HG02610 (cell line): ENCODE results near the gene LAMA1.

Experiments
- ATAC-seq: cut with Tn5 transposase; IDR thresholded peaks from one replicate; pipeline ENCODE4 v1.9.1; 2021; ENCODE audit warnings: mild to moderate bottlenecking, moderate library complexity; ENCODE audit not compliant: unreplicated experiment

Gene LAMA1

DNA sequence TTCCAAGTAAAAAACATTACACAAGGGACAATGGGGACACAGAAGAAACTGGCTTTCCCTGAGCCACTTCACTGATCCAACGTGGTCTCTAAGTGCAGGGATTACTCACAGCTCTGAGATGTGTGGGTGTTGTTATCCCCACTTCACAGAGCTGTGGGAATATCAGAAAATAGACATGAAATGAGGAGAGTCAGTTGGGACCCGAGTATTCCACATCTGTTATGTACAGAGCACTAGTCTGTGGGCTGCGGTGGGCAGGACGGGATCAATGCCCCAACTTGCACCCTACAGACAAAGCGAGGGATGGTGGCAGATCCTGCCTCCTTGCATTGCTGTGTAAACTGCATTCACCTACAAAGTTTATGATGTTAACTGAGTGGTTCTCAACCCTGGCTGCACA lies 11.7 kb downstream of the LAMA1 start:
- no peak for ATAC-seq

DNA sequence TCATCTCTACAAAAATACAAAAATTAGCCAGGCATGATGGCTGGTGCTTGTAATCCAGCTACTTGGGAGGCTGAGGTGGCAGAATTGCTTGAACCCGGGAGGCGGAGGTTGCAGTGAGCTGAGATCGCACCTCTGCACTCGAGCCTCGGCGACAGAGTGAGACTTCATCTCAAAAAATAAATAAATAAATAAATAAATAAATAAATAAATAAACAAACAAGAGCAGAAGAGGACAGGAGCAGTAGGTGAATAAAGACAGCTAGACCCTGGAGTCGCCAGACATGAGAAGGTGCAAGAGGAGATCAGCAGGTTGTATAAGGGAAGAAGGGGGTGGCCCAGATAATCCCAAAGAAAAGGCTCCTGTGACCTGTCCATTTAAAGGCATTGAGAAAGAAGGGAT lies 12.3 kb downstream of the LAMA1 start:
- ATAC-seq: no peak

DNA sequence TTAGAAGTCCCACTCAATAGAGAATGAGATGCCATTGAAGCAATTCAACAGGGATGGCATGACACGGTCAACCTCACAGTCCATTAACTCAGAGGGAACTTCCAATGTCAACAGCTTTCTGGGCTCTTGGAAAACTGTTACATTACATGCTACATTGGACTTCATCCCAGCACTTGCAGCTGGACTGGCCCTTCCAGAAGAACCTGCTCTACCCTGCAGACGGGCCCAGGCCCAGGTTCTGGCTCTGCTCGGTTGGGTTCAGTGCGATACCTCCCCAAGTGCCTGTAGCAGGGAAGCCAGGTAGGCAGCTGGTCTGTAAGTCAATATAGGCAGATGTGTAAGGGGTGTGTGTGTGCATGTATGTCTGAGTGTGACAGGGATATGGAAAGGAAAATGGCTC lies 12.9 kb downstream of the LAMA1 start:
- ATAC-seq: no peak

DNA sequence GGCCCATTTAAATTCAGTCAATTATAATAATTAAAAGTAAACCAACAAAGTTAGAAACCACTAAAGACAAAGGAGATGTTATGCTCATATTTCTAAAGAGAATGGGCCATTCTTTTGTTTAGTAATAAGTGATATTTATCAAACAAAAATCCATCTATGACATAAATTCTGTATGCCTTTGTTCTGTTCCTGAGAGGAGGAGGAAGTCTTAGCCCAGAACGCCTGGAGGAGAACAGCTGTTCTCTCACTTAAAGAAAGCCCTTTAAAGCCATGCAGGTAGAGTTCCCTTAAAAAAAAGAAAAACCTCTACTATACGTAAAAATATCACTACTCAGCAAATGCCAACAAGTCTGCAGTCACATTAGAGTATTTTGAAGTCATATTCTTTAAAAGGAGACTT lies 15.5 kb downstream of the LAMA1 start:
- ATAC-seq: no peak

- no peak for ATAC-seq
Measured at GRCh38 chr18:7096838-7097237, 20.8 kb downstream of the LAMA1 start.

GRCh38 chr18:7094427-7094826 lies 23.2 kb downstream of the LAMA1 start:
- no peak for ATAC-seq

DNA sequence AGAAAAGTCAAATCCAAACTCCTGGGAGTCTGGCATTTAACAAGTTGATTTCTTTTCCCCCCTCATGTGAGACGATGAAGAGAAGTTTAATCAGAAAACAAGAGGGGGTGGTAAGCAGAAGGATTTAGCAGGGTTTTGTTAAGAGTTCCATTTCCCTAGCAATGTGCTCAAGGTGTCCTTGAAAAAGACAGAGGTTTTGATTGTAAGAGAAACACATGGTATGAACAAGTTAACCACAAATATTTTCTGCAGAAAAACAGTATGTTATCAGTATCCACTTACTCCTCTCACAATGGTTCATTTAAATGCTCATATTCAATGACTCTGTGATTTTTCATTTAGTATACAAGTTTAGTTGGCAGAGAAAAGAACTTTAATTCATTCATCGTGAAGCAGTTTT lies 26.8 kb downstream of the LAMA1 start:
- no peak for ATAC-seq

- ATAC-seq: no peak
Measured at GRCh38 chr18:7089369-7089768, 28.2 kb downstream of the LAMA1 start.

- ATAC-seq: peak; percentile 99
Measured at GRCh38 chr18:7084080-7085065, 33.2 kb downstream of the LAMA1 start.

GRCh38 chr18:7082671-7083070 lies 34.9 kb downstream of the LAMA1 start:
- no peak for ATAC-seq

GRCh38 chr18:7079231-7079630 lies 38.4 kb downstream of the LAMA1 start:
- no peak for ATAC-seq

DNA sequence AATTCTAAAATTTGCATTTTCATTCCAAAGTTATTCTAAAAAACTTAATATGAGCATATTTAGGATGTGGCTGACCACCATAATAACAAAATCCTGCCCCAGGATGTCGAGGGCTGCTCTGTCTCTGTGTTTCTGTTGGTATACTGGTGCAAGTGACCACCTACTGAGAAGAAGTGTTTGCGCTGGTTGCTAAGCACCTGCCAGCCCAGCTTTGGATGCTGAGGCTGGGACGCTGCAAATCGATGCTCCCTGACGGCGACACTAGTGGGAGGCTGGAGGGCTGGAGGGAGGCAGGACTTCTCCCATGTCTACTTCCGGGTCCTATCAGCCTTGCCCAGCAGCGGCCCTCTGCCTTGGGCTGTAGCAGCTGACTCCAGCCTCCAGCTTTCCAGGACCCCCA lies 45.0 kb downstream of the LAMA1 start:
- no peak for ATAC-seq

- no peak for ATAC-seq
Measured at GRCh38 chr18:7071600-7071999, 46.0 kb downstream of the LAMA1 start.

DNA sequence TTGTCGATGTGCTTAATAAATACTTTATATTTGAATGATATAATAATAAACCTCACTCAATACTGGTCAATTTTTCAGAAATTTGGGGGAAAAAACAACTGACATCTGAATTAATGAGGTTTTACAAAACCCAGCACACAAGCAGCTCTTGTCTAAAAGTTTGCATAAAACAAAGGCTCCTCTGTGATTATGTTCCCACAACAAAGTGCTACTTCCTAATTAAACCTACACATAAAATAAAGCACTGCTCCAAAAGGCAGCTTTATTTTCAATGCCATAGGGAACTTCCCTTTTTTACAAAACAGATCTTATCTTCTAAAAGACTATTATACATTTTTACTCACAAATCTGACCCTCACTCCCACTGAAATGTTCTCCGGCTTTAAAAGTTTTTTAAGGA lies 47.1 kb downstream of the LAMA1 start:
- no peak for ATAC-seq

DNA sequence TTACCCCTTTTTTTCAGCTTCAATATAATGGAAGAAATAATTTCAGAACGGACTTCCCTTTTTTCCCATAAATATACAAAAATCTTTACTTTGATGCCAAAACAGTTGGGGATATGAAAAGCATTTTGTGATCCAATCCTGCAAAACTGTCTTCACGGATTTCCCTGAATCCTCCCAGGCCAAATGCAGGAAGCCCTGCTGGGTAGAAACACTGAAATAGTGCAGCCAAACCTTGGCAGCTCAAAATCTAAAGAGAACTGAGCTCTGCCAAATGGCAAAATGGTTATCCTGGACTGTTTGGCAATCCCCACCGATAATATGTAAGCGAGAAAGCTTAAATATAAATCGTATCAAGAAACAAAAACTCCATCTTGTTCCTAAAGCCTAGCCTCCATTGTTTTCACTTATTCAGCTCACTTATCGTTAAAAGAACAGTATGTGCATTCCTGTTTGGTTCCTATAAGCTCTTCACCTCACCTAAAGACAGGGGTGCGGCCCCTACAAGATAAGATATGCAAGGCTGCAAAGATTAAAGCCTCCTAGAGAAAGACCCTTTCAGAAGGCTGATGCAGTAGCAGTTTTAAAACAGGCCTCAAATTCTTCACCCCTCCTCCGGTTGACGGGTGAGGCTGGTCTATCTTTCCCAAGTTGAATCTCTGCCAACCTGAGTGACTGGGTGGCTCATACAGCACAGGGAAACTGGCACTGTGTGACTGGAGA lies 48.6 kb downstream of the LAMA1 start:
- no peak for ATAC-seq

DNA sequence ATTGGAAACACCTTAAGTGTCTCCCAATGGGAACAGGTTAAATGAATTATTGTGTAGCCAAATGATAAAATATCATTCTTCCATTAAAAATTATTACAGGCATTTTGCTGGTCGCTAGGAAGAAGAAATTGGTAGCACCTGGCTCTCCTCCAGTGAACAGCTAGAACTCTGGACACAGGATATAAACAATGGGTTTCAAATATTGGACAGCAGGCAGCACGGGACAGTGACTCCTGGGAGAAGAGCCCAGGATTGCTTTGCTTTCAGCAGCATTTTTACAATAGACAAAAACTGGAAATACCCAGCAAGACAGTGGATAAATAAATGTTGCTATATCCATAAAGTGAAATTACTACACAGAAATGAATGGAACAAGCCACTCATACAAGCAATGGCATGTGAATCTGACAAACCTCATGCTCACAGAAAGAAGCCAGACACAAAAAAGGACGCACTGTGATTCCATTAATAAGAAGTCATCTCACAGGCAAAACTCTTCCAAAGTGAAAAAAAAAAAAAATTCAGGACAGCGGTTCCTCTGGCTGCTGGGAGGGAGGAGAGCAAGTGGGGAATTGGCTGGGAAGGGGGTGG lies 50.5 kb downstream of the LAMA1 start:
- no peak for ATAC-seq

- no peak for ATAC-seq
Measured at GRCh38 chr18:7065736-7066135, 51.9 kb downstream of the LAMA1 start.

GRCh38 chr18:7064346-7064745 lies 53.3 kb downstream of the LAMA1 start:
- no peak for ATAC-seq

- no peak for ATAC-seq
Measured at GRCh38 chr18:7062811-7063210, 54.8 kb downstream of the LAMA1 start.

DNA sequence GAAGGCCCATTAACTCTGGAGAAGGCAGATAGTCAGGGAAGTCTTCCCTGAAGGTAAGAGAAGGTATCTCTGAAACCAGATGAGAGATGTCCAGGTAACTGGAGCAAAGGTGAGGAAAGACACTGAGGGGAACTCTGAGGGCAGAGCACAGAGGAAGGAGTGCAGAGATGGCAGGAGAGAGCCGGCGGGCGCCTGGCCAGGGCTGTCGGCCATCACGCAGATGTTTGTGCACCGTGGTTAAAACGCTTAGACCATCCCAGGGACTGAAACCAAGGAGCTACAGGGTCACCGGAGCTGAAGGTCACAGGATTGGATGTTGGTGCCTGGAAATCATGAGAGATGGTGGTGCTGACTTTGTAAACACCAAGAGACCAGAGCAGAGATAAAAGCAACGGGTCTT lies 55.4 kb downstream of the LAMA1 start:
- no peak for ATAC-seq

- no peak for ATAC-seq
Measured at GRCh38 chr18:7059276-7059675, 58.3 kb downstream of the LAMA1 start.

DNA sequence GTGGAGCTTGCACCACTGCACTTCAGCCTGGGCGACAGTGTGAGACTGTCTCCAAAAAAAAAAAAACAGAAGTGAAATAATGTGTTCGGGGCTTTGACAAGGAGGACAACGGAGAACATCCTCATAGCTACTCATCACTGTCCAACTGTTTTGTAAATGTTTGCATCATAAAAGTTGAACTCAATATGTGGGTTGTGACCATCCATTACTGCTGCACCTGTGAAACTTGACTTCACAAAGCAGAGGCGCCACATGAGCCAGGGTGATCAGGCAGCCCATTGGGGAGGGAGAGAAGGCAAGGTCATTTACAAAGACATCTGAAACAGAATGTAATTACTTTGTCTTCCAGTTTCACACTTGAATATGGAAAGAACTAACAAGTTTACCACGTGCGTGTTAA lies 61.6 kb downstream of the LAMA1 start:
- ATAC-seq: no peak
